Naive B cell (primary cell): ENCODE results near the gene TMEM176A. TPM values are rescaled to one million over a fixed set of nuclear protein-coding genes. Genes with fewer than 3 reads are reported as not detected.

Source experiments
- ATAC-seq, 2 donors: fragments of 150-1000 bp; cut with Tn5 transposase; 2 replicates each; pipeline ENCODE4 v1.10.0; 2021; ENCODE audit warnings: low read depth in 2 of 2, mild to moderate bottlenecking in 2 of 2, moderate library complexity in 2 of 2
- DNase-seq: peaks from one replicate; pipeline ENCODE4 v3.0.0; 2022
- H3K27ac Mint-ChIP-seq, 6 donors: one replicate each; pipeline ENCODE4 v1.8.0; 2020 to 2022; ENCODE audit warnings: mild to moderate bottlenecking in 6 of 6, mixed read lengths in 6 of 6, moderate library complexity in 5 of 6, inconsistent platforms in 2 of 6
- H3K27me3 Mint-ChIP-seq, 3 donors: one replicate each; pipeline ENCODE4 v1.8.0; 2021 to 2022; ENCODE audit warnings: mixed read lengths in 3 of 3, mild to moderate bottlenecking in 1 of 3
- H3K36me3 Mint-ChIP-seq, 2 donors: one replicate each; pipeline ENCODE4 v1.8.0; 2020 to 2022; ENCODE audit warnings: mixed read lengths in 2 of 2, inconsistent platforms in 1 of 2, mild to moderate bottlenecking in 1 of 2
- H3K4me1 Mint-ChIP-seq, 3 donors: one replicate each; pipeline ENCODE4 v1.8.0; 2020 to 2022; ENCODE audit warnings: mixed read lengths in 3 of 3, inconsistent platforms in 1 of 3, mild to moderate bottlenecking in 1 of 3, moderate library complexity in 1 of 3
- H3K4me3 Mint-ChIP-seq, 8 donors: one replicate each; pipeline ENCODE4 v1.8.0; 2020 to 2022; ENCODE audit warnings: mild to moderate bottlenecking in 8 of 8, mixed read lengths in 8 of 8, moderate library complexity in 8 of 8, inconsistent platforms in 2 of 8
- H3K9me3 Mint-ChIP-seq, 7 donors: one replicate each; pipeline ENCODE4 v1.8.0; 2020 to 2022; ENCODE audit warnings: mixed read lengths in 7 of 7, mild to moderate bottlenecking in 5 of 7, inconsistent platforms in 2 of 7, moderate library complexity in 1 of 7
- polyA plus RNA-seq, 6 donors: library from polyadenylated mRNA; unstranded; fragments of 300-500 nt; fragmentation: Illumina TruSeq; gene quantifications; one replicate each; pipeline ENCODE4 v1.2.3, GENCODE V29; 2021; ENCODE audit warnings: low read depth in 6 of 6

Gene TMEM176A
- polyA plus RNA-seq, 6 donors from 2014 or later: 0.44 to 1.9 TPM; not detected in 4

GRCh38 chr7:150830937-150831336 is 30.4 kb downstream of the TMEM176A start:
- H3K4me3 Mint-ChIP-seq: no peak overlapping the region
- no peaks in the 10 kb centered on the region for H3K4me1 Mint-ChIP-seq
- ATAC-seq (no peak), DNase-seq (no peak)
- peaks cover 46 to 62% (median 59%) of the 10 kb centered on the region in 3 donors for H3K27me3 Mint-ChIP-seq
- no peaks in the 10 kb centered on the region for H3K36me3 Mint-ChIP-seq
- no peak overlapping the region for H3K27ac Mint-ChIP-seq
- H3K9me3 Mint-ChIP-seq: peaks cover 0 to 2% (median 0%) of the 10 kb centered on the region in 7 donors

DNA sequence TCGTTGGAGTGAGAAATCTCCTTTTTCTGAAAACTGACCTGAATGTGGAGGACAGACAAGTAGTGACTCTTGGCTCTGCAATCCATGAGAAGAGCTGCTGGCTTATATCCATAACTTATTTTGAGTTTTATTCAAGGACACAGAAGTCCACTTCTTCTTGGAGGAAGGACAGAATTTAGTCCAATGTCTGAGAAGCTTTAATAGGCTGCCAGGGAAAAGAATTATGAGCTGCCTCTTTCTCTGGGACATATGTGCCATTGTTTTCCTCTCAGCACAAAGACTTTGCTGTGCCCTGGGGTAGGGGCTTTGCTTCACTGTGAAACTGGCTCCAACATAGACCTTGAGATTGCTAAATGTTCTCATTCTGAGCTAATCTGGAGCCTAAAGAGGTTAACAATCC is 31.3 kb downstream of the TMEM176A start:
- no peak overlapping the region for H3K27ac Mint-ChIP-seq
- ATAC-seq (no peak), DNase-seq (no peak)
- H3K9me3 Mint-ChIP-seq: no peaks in the 10 kb centered on the region
- no peak overlapping the region for H3K4me3 Mint-ChIP-seq
- no peaks in the 10 kb centered on the region for H3K36me3 Mint-ChIP-seq
- peaks cover 40 to 56% (median 55%) of the 10 kb centered on the region in 3 donors for H3K27me3 Mint-ChIP-seq
- H3K4me1 Mint-ChIP-seq: no peaks in the 10 kb centered on the region

DNA sequence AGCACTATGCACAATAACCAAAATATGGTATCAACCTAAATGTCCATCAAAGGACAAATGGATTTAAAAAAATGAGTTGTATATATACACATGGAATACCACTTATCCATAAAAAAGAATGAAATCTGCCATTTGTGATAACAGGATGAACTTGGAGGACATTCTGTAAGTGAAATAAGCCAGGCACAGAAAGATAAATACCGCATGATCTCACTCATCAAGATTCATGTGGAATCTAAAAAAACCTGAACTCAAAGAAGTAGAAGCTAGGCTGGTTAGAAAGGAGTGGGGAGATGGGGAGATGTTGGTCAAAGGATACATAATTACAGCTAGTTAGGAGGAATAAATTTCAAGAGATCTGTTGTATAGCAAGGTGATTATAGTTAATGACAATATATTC is 34.5 kb downstream of the TMEM176A start:
- H3K9me3 Mint-ChIP-seq: no peaks in the 10 kb centered on the region
- ATAC-seq (no peak), DNase-seq (no peak)
- no peaks in the 10 kb centered on the region for H3K36me3 Mint-ChIP-seq
- no peak overlapping the region for H3K4me3 Mint-ChIP-seq
- no peak overlapping the region for H3K27ac Mint-ChIP-seq
- H3K4me1 Mint-ChIP-seq: no peaks in the 10 kb centered on the region
- peaks cover 29 to 49% (median 29%) of the 10 kb centered on the region in 3 donors for H3K27me3 Mint-ChIP-seq

- Mint-ChIP-seq H3K4me3 (no peak overlapping the region), H3K27ac (no peak overlapping the region), H3K4me1 (no peaks in the 10 kb centered on the region), H3K36me3 (no peaks in the 10 kb centered on the region), H3K9me3 (no peaks in the 10 kb centered on the region), H3K27me3 (peaks cover 26 to 49% (median 29%) of the 10 kb centered on the region in 3 donors)
- DNase-seq: no peak
- no peak for ATAC-seq
Observed at GRCh38 chr7:150835702-150836280, 35.2 kb downstream of the TMEM176A start.

DNA sequence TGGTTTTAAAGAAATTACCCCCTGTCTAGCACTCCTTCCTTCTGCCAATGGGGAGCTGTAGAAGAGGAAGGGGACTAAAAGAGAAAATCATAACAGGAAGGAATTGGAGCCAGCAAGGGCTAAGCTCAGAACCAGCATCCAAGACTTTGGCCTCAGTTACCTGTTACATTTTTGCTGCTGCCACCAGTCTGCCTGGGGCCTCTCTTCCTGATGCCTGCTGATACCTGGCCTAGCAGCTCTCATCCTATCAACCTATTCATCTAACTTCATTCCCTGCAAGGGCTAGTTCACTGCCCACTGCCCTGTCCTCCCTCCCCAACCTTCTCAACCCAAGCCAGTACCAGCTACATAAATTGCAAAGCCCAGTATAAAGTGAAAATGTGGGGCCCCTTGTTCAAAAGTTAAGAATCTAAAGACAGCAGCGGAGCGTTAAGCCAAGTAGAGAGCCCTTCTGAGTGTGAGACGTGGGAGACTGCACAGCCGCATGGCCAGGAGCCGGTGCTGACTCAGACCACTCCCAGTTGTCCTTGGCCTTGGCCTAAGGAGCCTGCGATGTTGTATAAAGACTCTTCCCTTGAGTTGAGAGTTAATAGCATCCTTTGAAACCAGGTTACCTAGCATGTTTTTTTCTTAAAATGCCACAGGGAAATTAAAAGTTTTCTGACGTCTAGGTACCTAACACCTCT is 38.5 kb downstream of the TMEM176A start:
- Mint-ChIP-seq H3K27ac (no peak overlapping the region), H3K36me3 (no peaks in the 10 kb centered on the region), H3K27me3 (peaks cover 15 to 29% (median 15%) of the 10 kb centered on the region in 3 donors), H3K4me3 (no peak overlapping the region), H3K4me1 (no peaks in the 10 kb centered on the region), H3K9me3 (peaks cover 0 to 3% (median 0%) of the 10 kb centered on the region in 7 donors)
- ATAC-seq: no peak
- no peak for DNase-seq

GRCh38 chr7:150842018-150842417 is 41.4 kb downstream of the TMEM176A start:
- H3K36me3 Mint-ChIP-seq: no peaks in the 10 kb centered on the region
- H3K27me3 Mint-ChIP-seq: peaks cover 6 to 27% (median 18%) of the 10 kb centered on the region in 3 donors
- H3K9me3 Mint-ChIP-seq: peaks cover 0 to 3% (median 0%) of the 10 kb centered on the region in 7 donors
- ATAC-seq: no peak
- H3K4me3 Mint-ChIP-seq: no peak overlapping the region
- H3K27ac Mint-ChIP-seq: no peak overlapping the region
- H3K4me1 Mint-ChIP-seq: no peaks in the 10 kb centered on the region
- no peak for DNase-seq

GRCh38 chr7:150842716-150843115 is 42.1 kb downstream of the TMEM176A start:
- Mint-ChIP-seq H3K27ac (no peak overlapping the region), H3K36me3 (no peaks in the 10 kb centered on the region), H3K4me3 (no peak overlapping the region), H3K9me3 (peaks cover 0 to 3% (median 0%) of the 10 kb centered on the region in 7 donors), H3K4me1 (no peaks in the 10 kb centered on the region), H3K27me3 (peaks cover 6 to 27% (median 18%) of the 10 kb centered on the region in 3 donors)
- ATAC-seq (no peak), DNase-seq (no peak)

GRCh38 chr7:150845421-150845861 is 44.9 kb downstream of the TMEM176A start:
- DNase-seq (no peak), ATAC-seq (no peak)
- Mint-ChIP-seq H3K4me3 (no peak overlapping the region), H3K4me1 (no peaks in the 10 kb centered on the region), H3K9me3 (peaks cover 0 to 3% (median 0%) of the 10 kb centered on the region in 7 donors), H3K27me3 (peaks cover 6 to 34% (median 22%) of the 10 kb centered on the region in 3 donors), H3K36me3 (no peaks in the 10 kb centered on the region), H3K27ac (no peak overlapping the region)

DNA sequence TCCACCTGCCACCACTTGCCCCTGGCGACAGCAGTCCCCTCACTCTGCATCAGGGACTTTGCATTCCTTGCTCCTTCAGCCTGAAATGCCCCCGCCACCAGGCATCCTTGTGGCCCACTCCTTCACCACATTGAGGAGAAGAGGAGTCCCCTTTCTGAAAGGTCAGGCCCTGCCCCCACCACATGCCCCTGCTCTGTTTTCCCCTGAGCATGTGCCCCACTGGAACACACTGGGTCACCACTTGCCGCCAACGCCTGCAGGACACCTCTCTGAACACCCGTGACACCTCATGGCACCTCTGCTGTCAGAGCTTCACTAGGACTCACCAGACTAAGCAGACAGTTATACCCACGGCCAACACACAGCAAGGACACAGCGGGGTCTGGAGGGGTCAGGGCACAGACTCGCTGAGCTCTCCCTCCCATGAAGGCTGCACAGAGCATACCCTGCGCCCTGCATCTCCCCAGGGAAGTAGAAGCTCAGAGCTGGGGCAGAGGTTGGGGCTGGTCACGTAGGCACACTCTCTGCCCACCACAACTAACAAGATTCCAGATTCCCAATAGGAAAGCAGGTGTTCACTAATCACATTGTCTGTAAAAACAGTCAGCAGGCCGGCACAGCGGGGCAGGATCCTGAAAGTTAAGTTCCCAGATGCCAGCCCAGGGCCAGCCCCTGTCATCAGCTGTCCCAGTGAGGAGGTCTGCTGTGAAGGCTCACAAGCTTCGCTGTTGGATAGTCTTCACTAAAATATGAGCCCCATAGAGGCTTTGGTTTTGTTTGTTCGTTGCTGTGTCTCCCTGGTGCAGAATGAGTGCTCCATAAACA is 45.9 kb downstream of the TMEM176A start:
- Mint-ChIP-seq H3K27ac (no peak overlapping the region), H3K4me1 (no peaks in the 10 kb centered on the region), H3K27me3 (peaks cover 6 to 35% (median 27%) of the 10 kb centered on the region in 3 donors), H3K9me3 (peaks cover 0 to 3% (median 0%) of the 10 kb centered on the region in 7 donors), H3K4me3 (no peak overlapping the region), H3K36me3 (no peaks in the 10 kb centered on the region)
- DNase-seq (no peak), ATAC-seq (no peak)

DNA sequence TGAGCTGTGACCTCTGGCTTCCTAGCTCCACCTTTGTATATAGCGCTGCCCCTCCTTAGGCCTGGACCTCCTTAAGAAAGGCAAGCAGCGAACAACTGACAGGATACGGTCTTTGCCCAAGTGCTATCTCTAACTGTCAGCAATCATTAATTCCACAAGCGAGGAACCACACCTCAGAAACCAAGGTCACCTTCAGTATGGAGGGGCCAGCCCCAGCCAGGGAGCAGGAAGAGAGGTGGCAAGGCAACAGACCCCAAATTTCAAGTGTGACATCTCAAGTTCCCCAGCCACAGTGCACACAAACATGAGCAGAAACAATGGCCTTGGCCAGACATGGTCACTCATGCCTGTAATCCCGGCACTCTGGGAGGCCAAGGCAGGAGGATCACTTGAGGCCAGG is 47.0 kb downstream of the TMEM176A start:
- H3K4me1 Mint-ChIP-seq: no peaks in the 10 kb centered on the region
- no peak for ATAC-seq
- no peaks in the 10 kb centered on the region for H3K36me3 Mint-ChIP-seq
- peaks cover 0 to 3% (median 0%) of the 10 kb centered on the region in 7 donors for H3K9me3 Mint-ChIP-seq
- no peak for DNase-seq
- H3K27me3 Mint-ChIP-seq: peaks cover 16 to 46% (median 38%) of the 10 kb centered on the region in 3 donors
- H3K4me3 Mint-ChIP-seq: no peak overlapping the region
- H3K27ac Mint-ChIP-seq: no peak overlapping the region

- ATAC-seq (no peak), DNase-seq (no peak)
- Mint-ChIP-seq H3K27me3 (peaks cover 16 to 52% (median 42%) of the 10 kb centered on the region in 3 donors), H3K4me1 (no peaks in the 10 kb centered on the region), H3K4me3 (no peak overlapping the region), H3K36me3 (no peaks in the 10 kb centered on the region), H3K9me3 (peaks cover 0 to 3% (median 0%) of the 10 kb centered on the region in 7 donors), H3K27ac (no peak overlapping the region)
Observed at GRCh38 chr7:150848111-150848510, 47.5 kb downstream of the TMEM176A start.

DNA sequence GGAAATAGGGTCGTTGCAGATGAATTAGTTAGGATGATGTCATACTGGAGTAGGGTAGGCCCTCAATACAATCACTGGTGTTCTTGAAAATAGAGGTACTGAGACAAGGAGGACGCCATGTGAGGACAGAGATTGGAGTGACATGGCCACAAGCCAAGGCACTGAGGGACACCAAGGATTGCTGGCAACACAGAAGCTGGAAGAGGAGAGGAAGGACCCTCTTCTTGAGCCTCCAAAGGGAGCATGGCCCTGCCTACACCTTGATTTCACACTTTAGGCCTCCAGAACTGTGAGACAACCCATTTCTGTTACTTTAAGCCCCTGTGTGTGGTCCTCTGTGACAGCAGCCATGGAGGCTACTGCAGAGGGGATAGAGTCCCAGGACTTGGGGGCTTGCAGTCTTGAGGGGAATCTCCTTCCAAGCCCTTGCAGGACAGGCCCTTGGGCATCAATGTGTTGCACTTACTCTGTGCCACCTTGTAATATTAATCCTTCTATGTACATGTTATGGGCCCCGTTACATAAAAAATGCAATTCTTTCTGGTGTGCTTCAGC is 48.1 kb downstream of the TMEM176A start:
- Mint-ChIP-seq H3K36me3 (no peaks in the 10 kb centered on the region), H3K4me1 (no peaks in the 10 kb centered on the region), H3K27me3 (peaks cover 16 to 52% (median 42%) of the 10 kb centered on the region in 3 donors), H3K9me3 (peaks cover 0 to 3% (median 0%) of the 10 kb centered on the region in 7 donors), H3K4me3 (no peak overlapping the region), H3K27ac (no peak overlapping the region)
- no peak for ATAC-seq
- no peak for DNase-seq

DNA sequence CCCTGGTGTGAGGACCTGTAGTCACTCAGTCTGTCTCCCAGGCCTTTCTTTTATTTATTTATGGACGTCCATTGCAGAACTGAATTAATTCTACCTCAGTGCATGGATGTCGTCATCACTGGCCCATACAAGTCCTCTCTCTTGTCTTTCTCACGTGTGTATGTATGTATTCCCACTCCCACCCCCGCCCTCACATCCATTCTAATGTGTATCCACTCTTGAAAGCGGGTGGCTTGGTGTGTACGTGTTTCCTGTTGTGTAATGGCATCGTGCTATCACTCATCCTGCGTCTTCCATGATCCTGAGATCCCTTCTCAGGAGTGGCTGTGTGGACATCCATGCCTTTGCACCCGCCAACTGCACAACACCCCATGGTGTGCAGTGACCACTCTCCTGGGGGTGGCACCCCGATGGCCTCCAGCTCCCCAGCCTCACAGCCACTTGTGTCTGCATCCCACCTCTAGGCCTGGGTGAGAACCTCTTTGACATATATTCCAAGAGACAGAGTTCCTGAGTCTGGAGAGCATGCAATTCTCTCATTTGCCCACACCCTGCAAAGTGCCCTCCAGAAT is 48.7 kb downstream of the TMEM176A start:
- no peak overlapping the region for H3K27ac Mint-ChIP-seq
- no peaks in the 10 kb centered on the region for H3K4me1 Mint-ChIP-seq
- DNase-seq: no peak
- H3K36me3 Mint-ChIP-seq: no peaks in the 10 kb centered on the region
- H3K27me3 Mint-ChIP-seq: peaks cover 16 to 56% (median 42%) of the 10 kb centered on the region in 3 donors
- no peak overlapping the region for H3K4me3 Mint-ChIP-seq
- H3K9me3 Mint-ChIP-seq: no peaks in the 10 kb centered on the region
- no peak for ATAC-seq
